ENCODE measurements around the gene STUB1.

STUB1 gene

GRCh38 chr16:693766-694165, 13.6 kb downstream of the STUB1 start:
- DNase-seq (ENCODE audit: low read depth) = no peak
- TF ChIP-seq MYC (IDR thresholded peaks at IDR 0.05; ENCODE audit: low read depth, low read length) = no peak
- TF ChIP-seq POLR2A (IDR thresholded peaks at IDR 0.05; ENCODE audit: extremely low read depth, insufficient read length) = no peak
- no peak for TF ChIP-seq MAX (IDR thresholded peaks at IDR 0.05; ENCODE audit: low read depth, low read length)
- TF ChIP-seq CTCF (IDR thresholded peaks at IDR 0.05; ENCODE audit: low read depth, low read length) = no peak
- H3K4me3 ChIP-seq (ENCODE audit: low read depth, low read length) = no peak overlapping the region

- no peak overlapping the region for H3K4me3 ChIP-seq (ENCODE audit: low read depth, low read length)
Observed at GRCh38 chr16:694187-694862, 14.1 kb downstream of the STUB1 start.

GRCh38 chr16:694863-695354, 14.7 kb downstream of the STUB1 start:
- H3K4me3 ChIP-seq (ENCODE audit: low read depth, low read length) = no peak overlapping the region
- no peak for DNase-seq (ENCODE audit: low read depth)
- TF ChIP-seq CTCF (IDR thresholded peaks at IDR 0.05; ENCODE audit: low read depth, low read length) (no peak), MAX (IDR thresholded peaks at IDR 0.05; ENCODE audit: low read depth, low read length) (no peak), POLR2A (IDR thresholded peaks at IDR 0.05; ENCODE audit: extremely low read depth, insufficient read length) (no peak), MYC (IDR thresholded peaks at IDR 0.05; ENCODE audit: low read depth, low read length) (no peak)

More at GRCh38 chr16:694187-694862, 14.1 kb downstream of the STUB1 start:
- no peak for DNase-seq (ENCODE audit: low read depth)
- TF ChIP-seq MYC (IDR thresholded peaks at IDR 0.05; ENCODE audit: low read depth, low read length) (no peak), CTCF (IDR thresholded peaks at IDR 0.05; ENCODE audit: low read depth, low read length) (no peak), MAX (IDR thresholded peaks at IDR 0.05; ENCODE audit: low read depth, low read length) (no peak), POLR2A (IDR thresholded peaks at IDR 0.05; ENCODE audit: extremely low read depth, insufficient read length) (no peak)

GRCh38 chr16:695355-696089, 15.3 kb downstream of the STUB1 start:
- H3K4me3 ChIP-seq (ENCODE audit: low read depth, low read length) = no peak overlapping the region
- TF ChIP-seq POLR2A (IDR thresholded peaks at IDR 0.05; ENCODE audit: extremely low read depth, insufficient read length) = no peak
- no peak for TF ChIP-seq CTCF (IDR thresholded peaks at IDR 0.05; ENCODE audit: low read depth, low read length)
- no peak for TF ChIP-seq MYC (IDR thresholded peaks at IDR 0.05; ENCODE audit: low read depth, low read length)
- no peak for TF ChIP-seq MAX (IDR thresholded peaks at IDR 0.05; ENCODE audit: low read depth, low read length)
- no peak for DNase-seq (ENCODE audit: low read depth)

- TF ChIP-seq MAX (IDR thresholded peaks at IDR 0.05; ENCODE audit: low read depth, low read length) (no peak), CTCF (IDR thresholded peaks at IDR 0.05; ENCODE audit: low read depth, low read length) (no peak), POLR2A (IDR thresholded peaks at IDR 0.05; ENCODE audit: extremely low read depth, insufficient read length) (no peak), MYC (IDR thresholded peaks at IDR 0.05; ENCODE audit: low read depth, low read length) (no peak)
- no peak overlapping the region for H3K4me3 ChIP-seq (ENCODE audit: low read depth, low read length)
- DNase-seq (ENCODE audit: low read depth) = no peak
Observed at GRCh38 chr16:698911-699671, 18.9 kb downstream of the STUB1 start.

All from NB4 (cell line).